HepG2 (cell line): ENCODE results near the gene C11orf71. TPM values are rescaled to one million over a fixed set of nuclear protein-coding genes. Genes with fewer than 3 reads are reported as not detected.

Experiments
- ARHGAP35 ChIP-seq: sonication (generic); formaldehyde crosslinking; IDR thresholded peaks from 2 replicates; pipeline ENCODE4 v1.9.0; 2022; ENCODE audit warnings: mild to moderate bottlenecking, inconsistent platforms, moderate library complexity, missing genetic modification reagents, borderline replicate concordance
- ARNT2 ChIP-seq: sonication (generic); formaldehyde crosslinking; IDR thresholded peaks from 2 replicates; pipeline ENCODE4 v1.8.0; 2022; ENCODE audit warnings: mild to moderate bottlenecking, low read depth, missing genetic modification reagents, moderate library complexity
- DMAP1 ChIP-seq: IDR thresholded peaks from 2 replicates; pipeline ENCODE4 v1.6.1; 2016
- DNMT1 ChIP-seq: sonication (generic); formaldehyde crosslinking; IDR thresholded peaks from 2 replicates; pipeline ENCODE4 v1.5.1; 2020; ENCODE audit warnings: mild to moderate bottlenecking, missing genetic modification reagents
- GATAD2A ChIP-seq: IDR thresholded peaks from 2 replicates; pipeline ENCODE4 v1.6.1; 2016
- HOXA7 ChIP-seq: sonication (generic); formaldehyde crosslinking; IDR thresholded peaks from 2 replicates; pipeline ENCODE4 v1.8.1; 2022; ENCODE audit warnings: mild to moderate bottlenecking, missing genetic modification reagents, moderate library complexity
- KLF12 ChIP-seq: sonication (generic); formaldehyde crosslinking; IDR thresholded peaks from 2 replicates; pipeline ENCODE4 v1.4.0; 2020; ENCODE audit warnings: missing genetic modification reagents, borderline replicate concordance
- MEIS1 ChIP-seq: sonication (generic); formaldehyde crosslinking; IDR thresholded peaks from 2 replicates; pipeline ENCODE4 v1.9.0; 2021; ENCODE audit warnings: mild to moderate bottlenecking, missing genetic modification reagents, moderate library complexity, borderline replicate concordance
- MLXIP ChIP-seq: sonication (generic); formaldehyde crosslinking; IDR thresholded peaks from 2 replicates; pipeline ENCODE4 v1.9.0; 2021; ENCODE audit warnings: missing genetic modification reagents, borderline replicate concordance
- NFKB2 ChIP-seq: sonication (generic); formaldehyde crosslinking; IDR thresholded peaks from 2 replicates; pipeline ENCODE4 v1.4.0; 2020; ENCODE audit warnings: missing genetic modification reagents, borderline replicate concordance
- PHF8 ChIP-seq: sonication (generic); formaldehyde crosslinking; IDR thresholded peaks from 2 replicates; pipeline ENCODE4 v1.5.0; 2020; ENCODE audit warnings: missing genetic modification reagents
- RBM39 ChIP-seq: fragments of 200-400 bp; formaldehyde crosslinking; IDR thresholded peaks from one replicate; pipeline ENCODE4 v1.6.1; 2018; ENCODE audit warnings: antibody characterized with exemption, mild to moderate bottlenecking, low read depth, low read length; ENCODE audit not compliant: poor library complexity, severe bottlenecking
- SP1 ChIP-seq, 2 experiments: fragments of 450-650 bp in 1 of 2; sonication (generic) in 1 of 2; formaldehyde crosslinking in 1 of 2; IDR thresholded peaks; 2 replicates each; pipeline versions ENCODE4 v1.4.0 to v1.6.1; 2016 to 2020; ENCODE audit warnings: missing genetic modification reagents in 1 of 2
- ZBTB42 ChIP-seq: sonication (generic); formaldehyde crosslinking; IDR thresholded peaks from 2 replicates; pipeline ENCODE4 v1.5.0; 2020; ENCODE audit warnings: mild to moderate bottlenecking, missing genetic modification reagents
- ZFP90 ChIP-seq: sonication (generic); formaldehyde crosslinking; IDR thresholded peaks from 2 replicates; pipeline ENCODE4 v1.8.0; 2022; ENCODE audit warnings: missing genetic modification reagents, mild to moderate bottlenecking, inconsistent platforms, borderline replicate concordance
- ZNF34 ChIP-seq: sonication (generic); formaldehyde crosslinking; IDR thresholded peaks from 2 replicates; pipeline ENCODE4 v1.4.0; 2020; ENCODE audit warnings: mild to moderate bottlenecking, missing genetic modification reagents, borderline replicate concordance
- ZNF580 ChIP-seq: IDR thresholded peaks from 2 replicates; pipeline ENCODE4 v1.6.1; 2016; ENCODE audit warnings: low read depth, borderline replicate concordance
- ZNF691 ChIP-seq: sonication (generic); formaldehyde crosslinking; IDR thresholded peaks from 2 replicates; pipeline ENCODE4 v1.4.0; 2020; ENCODE audit warnings: missing genetic modification reagents, low read depth, mild to moderate bottlenecking, borderline replicate concordance
- polyA plus RNA-seq, 8 experiments: library from polyadenylated mRNA; depleted of rRNA in 3 of 8; stranded (reverse) in 7 of 8; unstranded in 1 of 8; fragments of >200 nt; fragmentation: Illumina TruSeq in 4 of 8; extraction: Trizol in 4 of 8; gene quantifications; 2 replicates each; pipeline versions ENCODE4 v1.2.1 to v1.2.3, GENCODE V29; 2011 to 2016; ENCODE audit warnings: low read depth in 4 of 8, missing spikeins in 1 of 8, mixed read lengths in 1 of 8; ENCODE audit not compliant: insufficient read depth in 1 of 8
- total RNA-seq, 5 experiments: library from RNA; depleted of rRNA; stranded (reverse); fragments of >200 nt; fragmentation: Illumina TruSeq; extraction: Trizol; gene quantifications; 2 replicates each; pipeline ENCODE4 v1.2.3, GENCODE V29; 2016; ENCODE audit warnings: low read depth in 1 of 5
- TF ChIP-seq, protein P1 (sequence below), 2 experiments: sonication (generic) in 1 of 2; formaldehyde crosslinking in 1 of 2; IDR thresholded peaks; 2 replicates each; pipeline versions ENCODE4 v1.4.0 to v1.6.1; 2016 to 2020; ENCODE audit warnings: borderline replicate concordance in 1 of 2, low read depth in 1 of 2, mild to moderate bottlenecking in 1 of 2, missing genetic modification reagents in 1 of 2

C11orf71 gene
- total and polyA plus RNA-seq, 2 of the 13 experiments (the other 11 are each of a cell fraction or from before 2014, with no cell fraction given) = 7.1 to 7.8 TPM

DNA sequence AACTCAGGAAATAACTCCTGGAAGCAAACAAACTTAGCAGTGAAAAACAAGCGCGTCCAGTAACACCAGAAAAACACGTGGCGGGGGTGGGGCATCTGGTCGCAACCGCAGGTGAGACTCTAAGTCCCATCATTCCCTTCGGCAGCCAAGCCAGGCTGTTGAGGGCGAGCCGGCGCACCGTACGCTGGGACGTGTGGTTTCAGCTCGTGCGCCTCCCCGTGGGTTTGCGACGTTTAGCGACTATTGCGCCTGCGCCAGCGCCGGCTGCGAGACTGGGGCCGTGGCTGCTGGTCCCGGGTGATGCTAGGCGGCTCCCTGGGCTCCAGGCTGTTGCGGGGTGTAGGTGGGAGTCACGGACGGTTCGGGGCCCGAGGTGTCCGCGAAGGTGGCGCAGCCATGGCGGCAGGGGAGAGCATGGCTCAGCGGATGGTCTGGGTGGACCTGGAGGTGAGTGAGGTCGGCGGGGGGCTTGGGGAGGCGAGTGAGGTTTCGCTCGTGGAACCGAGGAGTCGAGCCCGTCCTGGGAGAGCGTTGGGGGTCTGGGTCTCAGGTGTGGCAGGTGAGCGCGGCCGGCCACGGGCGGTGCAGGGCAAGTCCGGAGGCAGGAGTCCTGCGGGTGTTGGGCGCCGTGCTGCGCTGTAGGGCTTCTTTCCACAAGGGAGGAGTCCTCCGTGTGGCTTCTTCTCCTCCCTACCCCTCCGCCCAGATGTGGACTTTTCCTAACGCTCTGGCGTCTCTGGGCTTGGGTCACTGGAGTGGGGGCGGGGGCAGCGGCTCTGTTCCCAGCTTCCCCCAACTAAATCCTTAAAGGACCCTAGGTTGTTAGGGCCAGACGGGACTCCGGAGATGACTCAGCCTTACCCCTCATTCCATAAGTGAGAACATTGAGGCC, 39.2 kb upstream of the C11orf71 start, which contains the start of gene REXO2 (continued):
- TF ChIP-seq, protein P1, sequence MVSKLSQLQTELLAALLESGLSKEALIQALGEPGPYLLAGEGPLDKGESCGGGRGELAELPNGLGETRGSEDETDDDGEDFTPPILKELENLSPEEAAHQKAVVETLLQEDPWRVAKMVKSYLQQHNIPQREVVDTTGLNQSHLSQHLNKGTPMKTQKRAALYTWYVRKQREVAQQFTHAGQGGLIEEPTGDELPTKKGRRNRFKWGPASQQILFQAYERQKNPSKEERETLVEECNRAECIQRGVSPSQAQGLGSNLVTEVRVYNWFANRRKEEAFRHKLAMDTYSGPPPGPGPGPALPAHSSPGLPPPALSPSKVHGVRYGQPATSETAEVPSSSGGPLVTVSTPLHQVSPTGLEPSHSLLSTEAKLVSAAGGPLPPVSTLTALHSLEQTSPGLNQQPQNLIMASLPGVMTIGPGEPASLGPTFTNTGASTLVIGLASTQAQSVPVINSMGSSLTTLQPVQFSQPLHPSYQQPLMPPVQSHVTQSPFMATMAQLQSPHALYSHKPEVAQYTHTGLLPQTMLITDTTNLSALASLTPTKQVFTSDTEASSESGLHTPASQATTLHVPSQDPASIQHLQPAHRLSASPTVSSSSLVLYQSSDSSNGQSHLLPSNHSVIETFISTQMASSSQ (IDR thresholded peaks at IDR 0.05; ENCODE audit: low read depth) = no peak
- TF ChIP-seq, protein P1 (CRISPR knock-in tag; IDR thresholded peaks at IDR 0.05; ENCODE audit: borderline replicate concordance) = peak; percentile 61; the same call in 1 of the 2 replicates
- peak; percentile 77; the same call in 1 of the 2 replicates for TF ChIP-seq DMAP1 (CRISPR knock-in tag)
- no peak for TF ChIP-seq HOXA7 (CRISPR knock-in tag)
- 0 out of 2 replicates have a peak, but pooled peaks have one; percentile 79 for TF ChIP-seq ZBTB42 (CRISPR knock-in tag)
- peak; percentile 72 for TF ChIP-seq ZNF580
- 0 out of 2 replicates have a peak, but pooled peaks have one; percentile 1 for TF ChIP-seq ARNT2 (CRISPR knock-in tag)
- peak; percentile 79 for TF ChIP-seq RBM39
- peak; percentile 63; the same call in 1 of the 2 replicates for TF ChIP-seq ZNF34 (CRISPR knock-in tag)
- TF ChIP-seq NFKB2 = peak; percentile 60; the same call in 1 of the 2 replicates
- no peak for TF ChIP-seq SP1 (IDR thresholded peaks at IDR 0.05)
- TF ChIP-seq SP1 (CRISPR knock-in tag; IDR thresholded peaks at IDR 0.05) = peak; percentile 40; the same call in 1 of the 2 replicates
- TF ChIP-seq ARHGAP35 = 0 out of 2 replicates have a peak, but pooled peaks have one; percentile 59
- TF ChIP-seq PHF8 (CRISPR knock-in tag) = peak; percentile 88
- 0 out of 2 replicates have a peak, but pooled peaks have one; percentile 40 for TF ChIP-seq MEIS1 (CRISPR knock-in tag)
- peak; percentile 63; the same call in 1 of the 2 replicates for TF ChIP-seq KLF12 (CRISPR knock-in tag)
- TF ChIP-seq ZNF691 (CRISPR knock-in tag) = no peak
- TF ChIP-seq MLXIP (CRISPR knock-in tag) = no peak
- TF ChIP-seq GATAD2A = peak; percentile 9; the same call in 1 of the 2 replicates
- TF ChIP-seq DNMT1 = no peak
- peak; percentile 90 for TF ChIP-seq ZFP90 (CRISPR knock-in tag)
